Neural cell (in vitro differentiated cells): ENCODE data around the gene TOMM40.

Experiments used
- EZH2 ChIP-seq: fragments of 200-600, 300-800 bp; shearing (Covaris generic), sonication (generic); IDR thresholded peaks from 2 replicates; pipeline ENCODE4 v1.6.1; 2014; ENCODE audit warnings: antibody characterized with exemption, low read length, borderline replicate concordance, mild to moderate bottlenecking; ENCODE audit not compliant: insufficient read depth, poor library complexity, severe bottlenecking
- MXI1 ChIP-seq: fragments of 450-650 bp; conservative IDR thresholded peaks from 2 replicates; pipeline ENCODE4 v1.6.1; 2014; ENCODE audit warnings: antibody characterized with exemption, mild to moderate bottlenecking; ENCODE audit not compliant: poor library complexity, severe bottlenecking
- POLR2AphosphoS5 ChIP-seq: IDR thresholded peaks from 2 replicates; pipeline ENCODE4 v1.6.1; 2012
- RAD21 ChIP-seq: fragments of 450-650 bp; conservative IDR thresholded peaks from 2 replicates; pipeline ENCODE4 v1.6.1; 2014; ENCODE audit warnings: antibody characterized with exemption, mild to moderate bottlenecking, moderate library complexity
- TF ChIP-seq, protein P1 (sequence below): fragments of 450-650 bp; IDR thresholded peaks from 2 replicates; pipeline ENCODE4 v1.5.1; 2014; ENCODE audit warnings: antibody characterized with exemption, mild to moderate bottlenecking, moderate library complexity; ENCODE audit not compliant: poor library complexity, severe bottlenecking

DNA sequence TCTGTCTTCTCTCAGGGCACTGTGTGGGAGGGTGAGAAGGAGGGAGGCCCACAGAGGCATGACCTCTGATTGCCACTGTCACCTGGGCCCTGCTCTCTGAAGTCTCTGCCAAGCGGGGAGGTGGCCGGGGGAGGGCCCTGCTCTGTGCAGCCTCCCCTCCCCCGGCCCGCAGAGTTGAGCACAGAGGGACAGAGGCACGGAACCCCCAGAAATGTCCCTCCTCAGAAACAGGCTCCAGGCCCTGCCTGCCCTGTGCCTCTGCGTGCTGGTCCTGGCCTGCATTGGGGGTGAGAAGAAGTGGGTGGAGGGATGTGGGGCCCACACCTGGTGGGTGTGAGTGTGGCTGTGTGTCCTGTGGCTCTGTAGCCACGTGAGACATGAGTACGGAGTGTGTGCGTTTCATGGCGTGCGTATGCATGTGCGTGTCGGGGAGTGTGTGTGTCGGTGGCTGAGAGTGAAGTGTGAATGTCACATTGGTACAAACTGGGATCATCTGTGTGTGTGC, 51.1 kb downstream of the TOMM40 start, which contains the start of gene APOC4:
- TF ChIP-seq, protein P1, sequence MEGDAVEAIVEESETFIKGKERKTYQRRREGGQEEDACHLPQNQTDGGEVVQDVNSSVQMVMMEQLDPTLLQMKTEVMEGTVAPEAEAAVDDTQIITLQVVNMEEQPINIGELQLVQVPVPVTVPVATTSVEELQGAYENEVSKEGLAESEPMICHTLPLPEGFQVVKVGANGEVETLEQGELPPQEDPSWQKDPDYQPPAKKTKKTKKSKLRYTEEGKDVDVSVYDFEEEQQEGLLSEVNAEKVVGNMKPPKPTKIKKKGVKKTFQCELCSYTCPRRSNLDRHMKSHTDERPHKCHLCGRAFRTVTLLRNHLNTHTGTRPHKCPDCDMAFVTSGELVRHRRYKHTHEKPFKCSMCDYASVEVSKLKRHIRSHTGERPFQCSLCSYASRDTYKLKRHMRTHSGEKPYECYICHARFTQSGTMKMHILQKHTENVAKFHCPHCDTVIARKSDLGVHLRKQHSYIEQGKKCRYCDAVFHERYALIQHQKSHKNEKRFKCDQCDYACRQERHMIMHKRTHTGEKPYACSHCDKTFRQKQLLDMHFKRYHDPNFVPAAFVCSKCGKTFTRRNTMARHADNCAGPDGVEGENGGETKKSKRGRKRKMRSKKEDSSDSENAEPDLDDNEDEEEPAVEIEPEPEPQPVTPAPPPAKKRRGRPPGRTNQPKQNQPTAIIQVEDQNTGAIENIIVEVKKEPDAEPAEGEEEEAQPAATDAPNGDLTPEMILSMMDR, result no peak
- TF ChIP-seq MXI1, result no peak
- no peak for TF ChIP-seq EZH2
- no peak for TF ChIP-seq POLR2AphosphoS5
- no peak for TF ChIP-seq RAD21
